Sigmoid colon (tissue), 7 donors: Measurements from ENCODE around the gene HK1. TPM values are rescaled to one million over a fixed set of nuclear protein-coding genes. Genes with fewer than 3 reads are reported as not detected.

Experiments
- DNase-seq: peaks from one replicate; pipeline ENCODE4 v3.0.0-alpha.2; 2019
- H3K27ac ChIP-seq, 4 donors: fragments of 200-600 bp; sonication (generic); one replicate each; pipeline ENCODE4 v1.5.1; 2016 to 2019; ENCODE audit warnings: mild to moderate bottlenecking in 1 of 4
- H3K27me3 ChIP-seq, 3 donors: fragments of 200-600 bp; sonication (generic); one replicate each; pipeline ENCODE4 v1.5.1; 2019; ENCODE audit warnings: mild to moderate bottlenecking in 1 of 3
- H3K36me3 ChIP-seq, 4 donors: fragments of 200-600 bp; sonication (generic); one replicate each; pipeline ENCODE4 v1.5.1; 2016 to 2019
- H3K4me1 ChIP-seq, 4 donors: fragments of 200-600 bp; sonication (generic); one replicate each; pipeline ENCODE4 v1.5.1; 2017 to 2019
- H3K4me3 ChIP-seq, 4 donors: fragments of 200-600 bp; sonication (generic); one replicate each; pipeline ENCODE4 v1.5.1; 2017 to 2019; ENCODE audit warnings: mild to moderate bottlenecking in 2 of 4, moderate library complexity in 1 of 4
- H3K9me3 ChIP-seq, 4 donors: fragments of 200-600 bp in 3 of 4; sonication (generic) in 3 of 4; one replicate each; pipeline versions ENCODE4 v1.5.1 to v1.6.1; 2013 to 2019
- CTCF ChIP-seq, 4 experiments: fragments of 450-650 bp in 3 of 4; fragments of 200-600 bp in 1 of 4; IDR thresholded peaks; one replicate each; pipeline ENCODE4 v1.5.1; 2016 to 2019; ENCODE audit warnings: antibody characterized with exemption in 4 of 4, mild to moderate bottlenecking in 3 of 4, moderate library complexity in 2 of 4
- EP300 ChIP-seq, 4 donors: sonication (generic); formaldehyde crosslinking; IDR thresholded peaks; one replicate each; pipeline ENCODE4 v1.6.1; 2017; ENCODE audit warnings: antibody characterized with exemption in 4 of 4
- POLR2A ChIP-seq, 2 donors: fragments of 450-650 bp; IDR thresholded peaks; one replicate each; pipeline ENCODE4 v1.6.1; 2016; ENCODE audit warnings: antibody characterized with exemption in 2 of 2, mild to moderate bottlenecking in 2 of 2, moderate library complexity in 2 of 2
- POLR2AphosphoS5 ChIP-seq, 4 donors: sonication (generic); formaldehyde crosslinking; IDR thresholded peaks; one replicate each; pipeline ENCODE4 v1.6.1; 2017; ENCODE audit warnings: antibody characterized with exemption in 4 of 4
- WGBS, 2 donors: extraction: QIAGEN DNeasy Blood & Tissue Kit; methylation state at CpG; one replicate each; pipeline ENCODE4 v1.1.7; 2013; 5-methylcytosine and 5-hydroxymethylcytosine counted together
- intact Hi-C: fragments of 100-400 bp; cut with DNase I; formaldehyde crosslinking; loops from one replicate; pipeline ENCODE4 v1.15.1; 2023
- polyA plus RNA-seq, 3 donors: library from polyadenylated mRNA; stranded (reverse); fragments of 200-250 nt; gene quantifications; one replicate each; pipeline ENCODE4 v1.2.3, GENCODE V29; 2013
- total RNA-seq, 4 donors: library from RNA; depleted of rRNA; stranded (reverse); fragments of >200 nt; gene quantifications; one replicate each; pipeline ENCODE4 v1.1.0, GENCODE V29; 2016
- donor health status: healthy with polysubstance abuse.
- donor health status: Bipolar disorder and iron deficiency.
- donor health status: healthy.

Gene HK1
- total and polyA plus RNA-seq, 7 donors, result 23.4 to 74.9 (median 65.8) TPM

GRCh38 chr10:69375307-69376151 is 97.2 kb downstream of the HK1 start:
- Histone ChIP-seq H3K4me1 (peaks cover 0 to 36% (median 30%) of the 10 kb centered on the region in 4 donors), H3K9me3 (no peaks in the 10 kb centered on the region), H3K27ac (peak overlapping the region; percentile 72 to 86 (median 73)), H3K36me3 (peaks cover 4 to 52% (median 20%) of the 10 kb centered on the region in 4 donors), H3K4me3 (peak overlapping the region in 2 of 4 donors; percentile 9 to 24), H3K27me3 (no peaks in the 10 kb centered on the region)
- intact Hi-C loops, result loop anchor here (5.0 kb wide), 2 partner anchors 43 to 58 kb away; no protein-coding TSS in a partner anchor
- peak; percentile 82 for DNase-seq
- TF ChIP-seq POLR2A (IDR thresholded peaks at IDR 0.05) (no peak), POLR2AphosphoS5 (IDR thresholded peaks at IDR 0.05) (peak in 1 of 4 donors; percentile 24)
- 67 to 86% methylated on average over 19 of the region's 19 CpGs for WGBS, 2 donors

GRCh38 chr10:69376662-69377061 is 98.4 kb downstream of the HK1 start:
- intact Hi-C loops, result loop anchor here (5.0 kb wide), 2 partner anchors 44 to 59 kb away; no protein-coding TSS in a partner anchor
- WGBS, 2 donors, result 95% methylated on average over 11 of the region's 11 CpGs
- peak overlapping the region; percentile 72 to 86 (median 73) for H3K27ac ChIP-seq
- no peak for DNase-seq
- no peak overlapping the region for H3K4me3 ChIP-seq
- peaks cover 0 to 36% (median 30%) of the 10 kb centered on the region in 4 donors for H3K4me1 ChIP-seq
- TF ChIP-seq EP300 (IDR thresholded peaks at IDR 0.05), result no peak
- H3K9me3 ChIP-seq, result no peaks in the 10 kb centered on the region
- no peaks in the 10 kb centered on the region for H3K27me3 ChIP-seq
- H3K36me3 ChIP-seq, result peaks cover 0 to 49% (median 17%) of the 10 kb centered on the region in 4 donors

GRCh38 chr10:69377191-69377590 is 98.9 kb downstream of the HK1 start:
- 91% methylated on average over 6 of the region's 6 CpGs for WGBS, 2 donors
- intact Hi-C loops, result loop anchor here (5.0 kb wide), 2 partner anchors 45 to 60 kb away; no protein-coding TSS in a partner anchor
- H3K36me3 ChIP-seq, result peaks cover 0 to 49% (median 17%) of the 10 kb centered on the region in 4 donors
- H3K9me3 ChIP-seq, result no peaks in the 10 kb centered on the region
- H3K27me3 ChIP-seq, result no peaks in the 10 kb centered on the region
- H3K4me1 ChIP-seq, result peaks cover 0 to 36% (median 30%) of the 10 kb centered on the region in 4 donors
- H3K4me3 ChIP-seq, result no peak overlapping the region
- no peak for TF ChIP-seq POLR2AphosphoS5 (IDR thresholded peaks at IDR 0.05)
- no peak for TF ChIP-seq POLR2A (IDR thresholded peaks at IDR 0.05)
- TF ChIP-seq CTCF (IDR thresholded peaks at IDR 0.05), result no peak
- no peak for TF ChIP-seq EP300 (IDR thresholded peaks at IDR 0.05)
- peak overlapping the region; percentile 72 to 86 (median 73) for H3K27ac ChIP-seq
- no peak for DNase-seq

GRCh38 chr10:69377933-69378332 is 99.6 kb downstream of the HK1 start:
- Histone ChIP-seq H3K36me3 (peaks cover 6 to 57% (median 23%) of the 10 kb centered on the region in 4 donors), H3K4me3 (no peak overlapping the region), H3K4me1 (peaks cover 0 to 36% (median 30%) of the 10 kb centered on the region in 4 donors), H3K27me3 (no peaks in the 10 kb centered on the region), H3K9me3 (no peaks in the 10 kb centered on the region), H3K27ac (peak overlapping the region; percentile 43 to 86 (median 73))
- 68 to 73% methylated on average over 3 of the region's 3 CpGs for WGBS, 2 donors
- DNase-seq, result no peak
- peak in 2 of 4 donors; percentile 18 to 42 for TF ChIP-seq POLR2AphosphoS5 (IDR thresholded peaks at IDR 0.05)
- no peak for TF ChIP-seq CTCF (IDR thresholded peaks at IDR 0.05)
- TF ChIP-seq EP300 (IDR thresholded peaks at IDR 0.05), result no peak
- TF ChIP-seq POLR2A (IDR thresholded peaks at IDR 0.05), result no peak
- intact Hi-C loops, result loop anchor here (5.0 kb wide), 2 partner anchors 46 to 61 kb away; no protein-coding TSS in a partner anchor

DNA sequence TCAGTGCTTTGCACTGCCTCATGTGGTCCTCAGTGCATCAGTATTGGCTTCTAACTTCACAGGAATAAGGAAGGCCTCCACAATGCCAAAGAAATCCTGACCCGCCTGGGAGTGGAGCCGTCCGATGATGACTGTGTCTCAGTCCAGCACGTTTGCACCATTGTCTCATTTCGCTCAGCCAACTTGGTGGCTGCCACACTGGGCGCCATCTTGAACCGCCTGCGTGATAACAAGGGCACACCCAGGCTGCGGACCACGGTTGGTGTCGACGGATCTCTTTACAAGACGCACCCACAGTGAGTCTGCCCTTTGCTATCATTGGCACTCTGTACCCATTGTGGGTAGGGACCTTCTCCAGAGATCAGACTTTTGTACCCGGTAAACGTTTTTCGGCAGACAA is 101.5 kb downstream of the HK1 start:
- peaks cover 13 to 71% (median 32%) of the 10 kb centered on the region in 4 donors for H3K36me3 ChIP-seq
- no peaks in the 10 kb centered on the region for H3K27me3 ChIP-seq
- TF ChIP-seq POLR2AphosphoS5 (IDR thresholded peaks at IDR 0.05), result no peak
- TF ChIP-seq CTCF (IDR thresholded peaks at IDR 0.05), result no peak
- TF ChIP-seq EP300 (IDR thresholded peaks at IDR 0.05), result no peak
- no peak for TF ChIP-seq POLR2A (IDR thresholded peaks at IDR 0.05)
- H3K4me3 ChIP-seq, result no peak overlapping the region
- H3K27ac ChIP-seq, result no peak overlapping the region
- intact Hi-C loops, result loop anchor here (5.0 kb wide), 2 partner anchors 47 to 62 kb away; no protein-coding TSS in a partner anchor
- DNase-seq, result no peak
- 97 to 98% methylated on average over 16 of the region's 16 CpGs for WGBS, 2 donors
- H3K4me1 ChIP-seq, result peaks cover 0 to 26% (median 22%) of the 10 kb centered on the region in 4 donors
- H3K9me3 ChIP-seq, result no peaks in the 10 kb centered on the region
